ENCODE data around the gene PTPRZ1.
A peak's percentile ranks its signal among the peaks of the same experiment; 100 is the strongest.

The PTPRZ1 gene

GRCh38 chr7:121872831-121873288 is at the start of gene PTPRZ1:
Gene PTPRZ1 (plus strand): TSS chr7:121873161. CDS start chr7:121873500, 339 bp downstream.
- Histone ChIP-seq H3K4me1 (ENCODE audit: control insufficient read depth, insufficient read depth, low read length) (peaks cover 3% of the 10 kb centered on the region; the same call in 1 of the 2 replicates), H3K36me3 (ENCODE audit: control insufficient read depth, insufficient read depth, low read length) (no peaks in the 10 kb centered on the region), H3K27ac (ENCODE audit: low read length) (no peak within 1 kb of the TSS), H3K4me3 (ENCODE audit: low read length) (peak within 1 kb of the TSS; percentile 56), H3K9me3 (ENCODE audit: control insufficient read depth, insufficient read depth, low read length) (no peaks in the 10 kb centered on the region), H3K27me3 (ENCODE audit: control insufficient read depth, insufficient read depth, low read length) (no peaks in the 10 kb centered on the region)
- peak; percentile 68 for DNase-seq (ENCODE audit: low read depth, low spot score)
- WGBS (ENCODE audit: insufficient coverage, insufficient read length), result no CpG with 5 or more reads among the region's 49 CpGs

DNA sequence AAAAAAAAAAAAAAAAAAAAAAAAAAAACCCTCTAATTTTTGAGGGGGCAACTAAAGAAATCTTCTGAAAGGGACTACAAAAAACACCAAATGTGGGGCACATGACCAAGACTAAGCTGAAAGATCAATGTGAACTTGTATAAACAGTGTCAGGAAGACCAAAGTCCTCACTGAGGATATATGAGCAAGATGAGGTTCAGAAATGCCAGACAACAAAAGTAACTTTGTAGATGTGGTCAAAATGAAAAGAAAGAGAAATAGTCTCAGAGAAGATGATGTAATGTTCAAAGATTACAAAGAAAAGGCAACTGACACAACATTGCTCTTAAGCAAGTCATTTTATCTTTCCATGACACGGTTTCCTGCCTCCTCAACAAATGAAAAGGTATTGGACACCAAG is 48.7 kb upstream of the PTPRZ1 start:
- H3K27me3 ChIP-seq (ENCODE audit: control insufficient read depth, insufficient read depth, low read length), result no peaks in the 10 kb centered on the region
- no CpG with 5 or more reads among the region's 1 CpG for WGBS (ENCODE audit: insufficient coverage, insufficient read length)

GRCh38 chr7:121831351-121831750 is 41.6 kb upstream of the PTPRZ1 start:
- no peaks in the 10 kb centered on the region for H3K27me3 ChIP-seq (ENCODE audit: control insufficient read depth, insufficient read depth, low read length)
- H3K4me1 ChIP-seq (ENCODE audit: control insufficient read depth, insufficient read depth, low read length), result no peaks in the 10 kb centered on the region
- WGBS (ENCODE audit: insufficient coverage, insufficient read length), result no CpG with 5 or more reads among the region's 3 CpGs
- no peak overlapping the region for H3K4me3 ChIP-seq (ENCODE audit: low read length)
- H3K9me3 ChIP-seq (ENCODE audit: control insufficient read depth, insufficient read depth, low read length), result no peaks in the 10 kb centered on the region
- no peak for DNase-seq (ENCODE audit: low read depth, low spot score)
- H3K36me3 ChIP-seq (ENCODE audit: control insufficient read depth, insufficient read depth, low read length), result no peaks in the 10 kb centered on the region
- H3K27ac ChIP-seq (ENCODE audit: low read length), result no peak overlapping the region

More for the DNA sequence above, 48.7 kb upstream of the PTPRZ1 start:
- DNase-seq (ENCODE audit: low read depth, low spot score), result no peak
- H3K36me3 ChIP-seq (ENCODE audit: control insufficient read depth, insufficient read depth, low read length), result no peaks in the 10 kb centered on the region
- H3K9me3 ChIP-seq (ENCODE audit: control insufficient read depth, insufficient read depth, low read length), result no peaks in the 10 kb centered on the region
- no peak overlapping the region for H3K27ac ChIP-seq (ENCODE audit: low read length)
- no peak overlapping the region for H3K4me3 ChIP-seq (ENCODE audit: low read length)
- H3K4me1 ChIP-seq (ENCODE audit: control insufficient read depth, insufficient read depth, low read length), result no peaks in the 10 kb centered on the region

DNA sequence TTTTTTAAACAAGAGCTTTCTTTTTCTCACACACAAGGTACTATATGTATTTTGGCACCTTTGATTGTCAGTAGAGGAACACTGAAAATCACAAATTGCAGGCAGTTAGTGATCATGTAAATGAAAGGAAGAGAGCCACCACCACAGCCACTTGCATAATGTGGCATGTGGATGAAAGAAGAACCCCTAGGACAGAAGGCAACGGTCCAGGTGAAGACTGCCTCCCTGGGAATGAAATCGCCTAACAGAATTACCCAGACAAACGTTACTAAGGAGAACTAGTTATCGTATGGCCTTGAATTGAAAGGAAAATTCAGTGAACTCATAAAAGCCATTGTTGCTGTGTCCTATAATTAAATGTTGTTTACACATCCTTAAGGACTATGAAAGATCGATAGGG is 41.2 kb upstream of the PTPRZ1 start:
- Histone ChIP-seq H3K36me3 (ENCODE audit: control insufficient read depth, insufficient read depth, low read length) (no peaks in the 10 kb centered on the region), H3K9me3 (ENCODE audit: control insufficient read depth, insufficient read depth, low read length) (no peaks in the 10 kb centered on the region), H3K4me3 (ENCODE audit: low read length) (no peak overlapping the region), H3K27ac (ENCODE audit: low read length) (no peak overlapping the region), H3K27me3 (ENCODE audit: control insufficient read depth, insufficient read depth, low read length) (no peaks in the 10 kb centered on the region), H3K4me1 (ENCODE audit: control insufficient read depth, insufficient read depth, low read length) (no peaks in the 10 kb centered on the region)
- WGBS (ENCODE audit: insufficient coverage, insufficient read length), result no CpG with 5 or more reads among the region's 5 CpGs
- no peak for DNase-seq (ENCODE audit: low read depth, low spot score)

GRCh38 chr7:121832347-121832746 is 40.6 kb upstream of the PTPRZ1 start:
- Histone ChIP-seq H3K4me3 (ENCODE audit: low read length) (no peak overlapping the region), H3K27ac (ENCODE audit: low read length) (no peak overlapping the region), H3K4me1 (ENCODE audit: control insufficient read depth, insufficient read depth, low read length) (no peaks in the 10 kb centered on the region), H3K36me3 (ENCODE audit: control insufficient read depth, insufficient read depth, low read length) (no peaks in the 10 kb centered on the region), H3K27me3 (ENCODE audit: control insufficient read depth, insufficient read depth, low read length) (no peaks in the 10 kb centered on the region), H3K9me3 (ENCODE audit: control insufficient read depth, insufficient read depth, low read length) (no peaks in the 10 kb centered on the region)
- no CpG with 5 or more reads among the region's 8 CpGs for WGBS (ENCODE audit: insufficient coverage, insufficient read length)
- no peak for DNase-seq (ENCODE audit: low read depth, low spot score)

- no peak for DNase-seq (ENCODE audit: low read depth, low spot score)
- no peaks in the 10 kb centered on the region for H3K4me1 ChIP-seq (ENCODE audit: control insufficient read depth, insufficient read depth, low read length)
- no peaks in the 10 kb centered on the region for H3K36me3 ChIP-seq (ENCODE audit: control insufficient read depth, insufficient read depth, low read length)
- H3K27me3 ChIP-seq (ENCODE audit: control insufficient read depth, insufficient read depth, low read length), result no peaks in the 10 kb centered on the region
- no peaks in the 10 kb centered on the region for H3K9me3 ChIP-seq (ENCODE audit: control insufficient read depth, insufficient read depth, low read length)
- H3K27ac ChIP-seq (ENCODE audit: low read length), result no peak overlapping the region
- no peak overlapping the region for H3K4me3 ChIP-seq (ENCODE audit: low read length)
Observed at GRCh38 chr7:121833991-121834390, 39.0 kb upstream of the PTPRZ1 start.

- Histone ChIP-seq H3K4me3 (ENCODE audit: low read length) (no peak overlapping the region), H3K9me3 (ENCODE audit: control insufficient read depth, insufficient read depth, low read length) (no peaks in the 10 kb centered on the region), H3K27ac (ENCODE audit: low read length) (no peak overlapping the region), H3K27me3 (ENCODE audit: control insufficient read depth, insufficient read depth, low read length) (no peaks in the 10 kb centered on the region), H3K4me1 (ENCODE audit: control insufficient read depth, insufficient read depth, low read length) (no peaks in the 10 kb centered on the region), H3K36me3 (ENCODE audit: control insufficient read depth, insufficient read depth, low read length) (no peaks in the 10 kb centered on the region)
- DNase-seq (ENCODE audit: low read depth, low spot score), result no peak
- no CpG with 5 or more reads among the region's 1 CpG for WGBS (ENCODE audit: insufficient coverage, insufficient read length)
Observed at GRCh38 chr7:121837462-121837861, 35.5 kb upstream of the PTPRZ1 start.

GRCh38 chr7:121847041-121847440 is 25.9 kb upstream of the PTPRZ1 start:
- no peak overlapping the region for H3K27ac ChIP-seq (ENCODE audit: low read length)
- no peak for DNase-seq (ENCODE audit: low read depth, low spot score)
- H3K4me3 ChIP-seq (ENCODE audit: low read length), result no peak overlapping the region
- WGBS (ENCODE audit: insufficient coverage, insufficient read length), result no CpG with 5 or more reads among the region's 4 CpGs
- no peaks in the 10 kb centered on the region for H3K9me3 ChIP-seq (ENCODE audit: control insufficient read depth, insufficient read depth, low read length)
- H3K27me3 ChIP-seq (ENCODE audit: control insufficient read depth, insufficient read depth, low read length), result no peaks in the 10 kb centered on the region
- H3K4me1 ChIP-seq (ENCODE audit: control insufficient read depth, insufficient read depth, low read length), result no peaks in the 10 kb centered on the region
- no peaks in the 10 kb centered on the region for H3K36me3 ChIP-seq (ENCODE audit: control insufficient read depth, insufficient read depth, low read length)

GRCh38 chr7:121853307-121853706 is 19.7 kb upstream of the PTPRZ1 start:
- Histone ChIP-seq H3K36me3 (ENCODE audit: control insufficient read depth, insufficient read depth, low read length) (no peaks in the 10 kb centered on the region), H3K27me3 (ENCODE audit: control insufficient read depth, insufficient read depth, low read length) (no peaks in the 10 kb centered on the region), H3K4me3 (ENCODE audit: low read length) (no peak overlapping the region), H3K9me3 (ENCODE audit: control insufficient read depth, insufficient read depth, low read length) (no peaks in the 10 kb centered on the region), H3K27ac (ENCODE audit: low read length) (no peak overlapping the region), H3K4me1 (ENCODE audit: control insufficient read depth, insufficient read depth, low read length) (no peaks in the 10 kb centered on the region)
- DNase-seq (ENCODE audit: low read depth, low spot score), result no peak
- WGBS (ENCODE audit: insufficient coverage, insufficient read length), result no CpG with 5 or more reads among the region's 2 CpGs

GRCh38 chr7:121860953-121861352 is 12.0 kb upstream of the PTPRZ1 start:
- Histone ChIP-seq H3K27ac (ENCODE audit: low read length) (no peak overlapping the region), H3K36me3 (ENCODE audit: control insufficient read depth, insufficient read depth, low read length) (no peaks in the 10 kb centered on the region), H3K4me3 (ENCODE audit: low read length) (no peak overlapping the region), H3K9me3 (ENCODE audit: control insufficient read depth, insufficient read depth, low read length) (no peaks in the 10 kb centered on the region), H3K4me1 (ENCODE audit: control insufficient read depth, insufficient read depth, low read length) (no peaks in the 10 kb centered on the region), H3K27me3 (ENCODE audit: control insufficient read depth, insufficient read depth, low read length) (no peaks in the 10 kb centered on the region)
- no peak for DNase-seq (ENCODE audit: low read depth, low spot score)

DNA sequence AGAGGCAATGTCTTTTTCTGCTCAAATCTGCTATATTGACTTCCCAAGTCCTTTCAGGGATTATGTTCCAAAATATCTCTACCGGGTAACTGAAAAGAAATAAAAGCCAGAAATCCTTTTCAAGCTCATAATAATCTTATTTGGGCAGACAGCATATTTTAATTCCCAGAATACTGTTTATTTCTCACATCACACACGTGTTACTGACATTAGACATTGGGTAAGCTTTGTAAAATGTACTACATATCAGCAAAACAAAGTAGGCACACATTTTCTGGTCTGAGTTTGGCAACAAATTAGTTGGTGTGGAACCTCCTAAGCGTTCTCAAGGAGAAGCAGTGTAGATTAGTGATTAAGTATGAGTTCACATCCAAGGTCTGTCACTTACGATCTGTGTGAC is 10.4 kb upstream of the PTPRZ1 start:
- WGBS (ENCODE audit: insufficient coverage, insufficient read length), result no CpG with 5 or more reads among the region's 4 CpGs
- Histone ChIP-seq H3K27ac (ENCODE audit: low read length) (no peak overlapping the region), H3K4me3 (ENCODE audit: low read length) (no peak overlapping the region), H3K27me3 (ENCODE audit: control insufficient read depth, insufficient read depth, low read length) (no peaks in the 10 kb centered on the region), H3K4me1 (ENCODE audit: control insufficient read depth, insufficient read depth, low read length) (no peaks in the 10 kb centered on the region), H3K9me3 (ENCODE audit: control insufficient read depth, insufficient read depth, low read length) (no peaks in the 10 kb centered on the region), H3K36me3 (ENCODE audit: control insufficient read depth, insufficient read depth, low read length) (no peaks in the 10 kb centered on the region)
- no peak for DNase-seq (ENCODE audit: low read depth, low spot score)

All from iPS DF 6.9 (cell line).